Brain pericyte (primary cell): ENCODE measurements around the gene WLS.
"Not testable (repeated sequence)": the region's sequence is repeated elsewhere in the genome, so short reads cannot be mapped to it uniquely, and the experiment has no call there.

Source experiments
- DNase-seq: peaks from one replicate; pipeline ENCODE4 v3.0.0-alpha.2; 2012; ENCODE audit warnings: low read depth, low spot score

WLS gene

DNA sequence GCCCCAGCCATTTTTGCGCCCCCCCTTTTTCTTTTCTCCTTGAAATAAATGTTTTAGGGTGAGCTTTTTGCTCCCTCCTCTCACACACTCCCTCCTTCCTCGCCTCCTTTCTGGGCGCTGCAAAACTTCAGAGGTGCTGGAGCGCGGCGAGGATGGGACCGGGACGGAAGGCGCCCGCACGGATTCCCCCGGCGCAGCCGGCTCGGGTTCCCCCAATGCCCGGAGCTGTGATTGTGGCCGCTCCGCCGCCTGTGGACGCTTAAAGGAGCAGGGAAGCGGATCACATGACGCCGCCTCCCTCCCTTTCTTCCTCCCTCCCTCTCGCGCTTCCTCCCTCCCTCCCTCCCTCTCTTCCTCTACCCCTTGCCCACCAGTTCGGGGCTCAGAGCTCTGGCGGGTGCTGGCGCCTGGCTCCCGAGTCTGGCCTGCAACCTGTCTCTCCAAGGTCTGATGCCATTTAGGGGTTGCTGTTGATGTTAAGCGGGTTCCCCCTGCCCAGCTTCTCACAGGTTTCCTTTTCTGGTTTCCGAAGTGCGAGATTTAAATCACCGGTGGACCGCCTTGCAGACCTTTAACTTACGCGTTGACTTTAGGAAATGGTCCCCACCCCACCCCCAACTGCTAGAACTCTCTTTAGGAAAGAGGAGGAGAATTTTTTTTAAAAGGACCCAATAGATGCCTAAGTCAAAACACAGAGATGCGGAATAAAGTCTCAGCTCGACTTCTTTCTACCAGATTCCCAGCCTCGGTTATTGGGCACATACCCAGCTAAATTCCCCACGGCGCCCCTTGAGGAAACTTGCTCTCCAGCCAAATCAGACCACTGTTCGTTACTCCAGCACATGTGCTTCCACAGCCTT is at the start of gene WLS:
WLS (minus strand) TSS at position 235 of the 860 bp plus-strand sequence; CDS start at position 11, 224 bp downstream.
- DNase-seq, result peak; percentile 59

DNA sequence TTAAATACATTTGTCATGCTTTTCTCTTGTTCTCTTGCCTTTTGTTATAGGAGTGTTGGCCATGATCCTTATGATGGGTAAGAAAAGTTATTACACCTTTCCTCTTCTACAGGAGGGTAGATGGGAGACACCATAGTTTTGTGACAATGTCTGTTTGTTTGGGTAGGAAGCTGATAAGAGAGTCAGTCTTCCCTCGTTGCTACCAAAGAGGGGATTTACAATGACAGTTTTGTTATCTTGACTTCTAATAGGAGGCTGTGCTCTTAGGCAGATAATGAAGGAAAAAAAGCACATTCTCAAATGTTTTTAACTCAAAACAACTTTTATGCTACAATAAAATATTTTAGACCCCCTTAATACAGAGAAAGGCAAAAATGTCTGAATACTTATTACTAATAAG is 48.0 kb upstream of the WLS start:
- no peak for DNase-seq

DNA sequence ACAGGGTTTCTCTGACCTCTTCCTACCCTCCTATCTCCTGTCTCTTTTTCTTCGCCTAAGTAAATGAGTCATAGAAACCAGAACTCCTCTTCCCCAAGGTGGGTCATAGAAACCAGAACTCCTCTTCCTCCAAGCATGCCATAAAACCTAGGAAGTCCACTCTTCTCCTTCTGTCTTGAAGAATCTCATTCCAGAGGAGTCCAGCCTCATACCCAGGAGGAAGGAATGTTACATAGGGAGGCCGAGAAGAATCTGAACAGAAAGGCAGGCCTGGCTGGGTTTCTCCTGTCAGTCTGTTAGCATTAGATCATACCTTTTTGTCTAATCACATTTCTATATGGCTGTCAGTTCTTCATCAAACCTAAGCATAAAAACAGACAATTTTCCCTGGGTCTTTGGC is 47.5 kb upstream of the WLS start:
- DNase-seq, result no peak

DNA sequence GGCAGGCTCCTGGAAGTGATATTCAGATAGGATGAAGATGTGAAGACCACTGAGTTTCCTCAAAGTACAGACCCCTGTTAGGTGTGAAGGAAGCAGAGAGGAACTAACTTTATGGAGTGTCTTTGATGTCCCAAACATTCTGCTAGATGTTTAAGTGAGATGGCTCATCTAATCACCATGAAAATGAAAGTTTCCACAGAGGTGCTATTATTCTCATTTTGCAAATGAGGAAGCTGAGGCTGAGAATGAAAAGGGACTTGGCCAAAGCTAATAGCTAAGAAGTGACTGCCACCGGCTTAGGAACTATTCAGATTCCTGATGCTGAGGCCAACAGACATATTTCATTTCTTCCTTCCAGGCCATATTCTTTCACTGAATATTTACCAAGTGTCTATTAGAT is 45.9 kb upstream of the WLS start:
- no peak for DNase-seq

DNA sequence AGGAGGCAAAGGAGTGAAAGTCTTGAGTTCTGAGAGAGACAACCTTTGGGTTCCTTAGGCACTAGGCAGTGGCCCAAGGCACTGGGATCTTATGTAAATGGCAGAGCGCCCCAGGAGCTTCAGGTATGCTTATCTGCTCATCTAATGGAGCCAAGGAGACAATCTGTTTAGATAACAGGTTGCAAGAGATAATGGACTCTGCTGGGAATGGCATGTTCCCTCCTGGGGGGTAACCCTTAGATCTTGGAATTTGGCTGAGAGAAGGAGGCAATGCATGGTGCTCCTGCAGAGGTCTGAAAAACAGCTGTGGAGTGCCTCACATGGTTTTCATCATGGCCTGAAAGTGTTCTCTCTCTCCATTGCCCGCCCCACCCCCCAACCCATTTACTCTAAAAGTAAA is 44.1 kb upstream of the WLS start:
- no peak for DNase-seq

DNA sequence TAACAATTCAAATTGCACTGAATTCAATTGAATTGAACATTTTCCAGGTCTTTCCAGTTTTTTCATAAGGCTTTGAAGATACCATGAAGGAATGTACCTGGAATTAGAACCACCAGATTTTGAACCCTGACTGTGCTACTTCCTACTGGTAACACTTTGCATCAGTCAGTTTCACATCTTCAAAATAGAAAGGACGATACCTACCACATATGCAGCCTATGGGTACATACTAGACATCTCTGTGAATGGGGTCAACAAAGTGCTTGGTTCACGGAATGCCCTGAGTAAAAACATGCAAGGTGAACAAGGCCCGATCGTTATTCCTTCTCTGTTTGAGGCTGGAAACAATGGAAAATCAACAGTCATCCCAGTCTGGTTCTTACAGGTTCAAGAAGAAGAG is 41.2 kb upstream of the WLS start:
- no peak for DNase-seq

DNA sequence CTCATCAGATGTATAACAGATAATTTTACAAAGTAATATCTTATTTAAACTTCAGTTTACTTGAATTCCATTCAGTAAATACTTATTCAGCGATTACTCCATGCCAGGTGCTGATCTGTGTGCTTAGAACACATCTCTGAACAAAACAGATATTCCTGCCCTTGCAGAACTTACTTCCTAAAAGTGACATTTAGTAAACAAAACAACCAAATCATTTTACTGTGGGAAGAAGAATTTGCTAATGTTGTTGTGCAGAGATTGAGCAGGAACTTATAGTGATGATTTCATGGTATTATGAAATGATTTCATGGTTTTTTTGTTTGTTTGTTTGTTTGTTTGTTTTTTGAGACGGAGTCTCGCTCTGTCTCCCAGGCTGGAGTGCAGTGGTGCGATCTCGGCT is 39.3 kb upstream of the WLS start:
- DNase-seq, result no peak

DNA sequence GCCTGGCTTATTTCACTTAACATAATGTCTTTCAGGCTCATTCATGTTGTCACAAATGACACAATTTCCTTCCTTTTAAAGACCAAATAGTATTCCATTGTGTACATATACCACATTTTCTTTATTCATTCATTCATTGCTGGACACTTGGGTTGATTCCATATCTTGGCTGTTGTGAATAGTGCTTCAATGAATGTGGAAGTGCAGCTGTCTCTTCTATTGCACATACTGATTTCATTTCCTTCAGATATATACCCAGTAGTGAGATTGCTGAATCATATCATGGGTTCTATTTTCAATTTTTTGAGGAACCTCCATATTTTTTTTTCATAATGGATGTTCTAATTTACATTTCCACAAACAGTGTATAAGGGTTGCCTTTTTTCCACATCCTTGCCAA is 38.6 kb upstream of the WLS start:
- DNase-seq, result no peak

DNA sequence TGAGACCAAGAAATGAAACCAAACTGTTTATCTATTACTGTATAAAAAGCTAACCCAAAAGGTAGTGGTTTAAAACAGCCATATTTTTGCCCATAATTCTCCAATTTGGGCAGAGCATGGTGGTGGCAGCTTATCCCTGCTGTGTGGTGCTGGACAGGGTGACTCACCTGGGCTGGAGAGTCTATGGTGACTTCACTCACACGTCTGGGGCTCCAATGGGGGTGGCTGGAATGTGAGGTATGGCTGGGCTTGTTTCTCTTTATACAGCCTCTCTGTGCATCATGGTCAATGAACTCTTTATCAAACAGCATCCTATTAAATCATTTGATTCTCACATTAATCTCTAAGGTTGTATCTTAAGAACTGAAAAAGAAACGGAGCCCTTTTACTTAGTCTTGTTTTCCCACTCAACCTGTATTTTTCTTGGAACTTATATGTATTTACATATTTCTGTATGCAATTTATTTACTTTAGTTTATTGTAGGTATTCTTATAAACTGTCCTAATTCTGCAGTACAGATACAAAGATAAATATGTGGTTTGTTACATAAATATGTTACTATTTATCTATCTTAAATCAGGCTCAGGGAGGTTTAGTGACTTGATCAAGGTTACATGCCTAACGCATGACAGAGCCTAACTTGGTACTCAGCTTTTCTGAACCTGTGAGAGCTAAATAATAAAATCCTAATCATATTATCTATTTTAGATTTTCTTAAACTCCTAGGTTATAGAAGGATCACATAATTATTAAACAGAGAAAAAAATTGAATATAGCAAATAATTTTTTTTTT is 37.5 kb upstream of the WLS start:
- DNase-seq, result no peak

DNA sequence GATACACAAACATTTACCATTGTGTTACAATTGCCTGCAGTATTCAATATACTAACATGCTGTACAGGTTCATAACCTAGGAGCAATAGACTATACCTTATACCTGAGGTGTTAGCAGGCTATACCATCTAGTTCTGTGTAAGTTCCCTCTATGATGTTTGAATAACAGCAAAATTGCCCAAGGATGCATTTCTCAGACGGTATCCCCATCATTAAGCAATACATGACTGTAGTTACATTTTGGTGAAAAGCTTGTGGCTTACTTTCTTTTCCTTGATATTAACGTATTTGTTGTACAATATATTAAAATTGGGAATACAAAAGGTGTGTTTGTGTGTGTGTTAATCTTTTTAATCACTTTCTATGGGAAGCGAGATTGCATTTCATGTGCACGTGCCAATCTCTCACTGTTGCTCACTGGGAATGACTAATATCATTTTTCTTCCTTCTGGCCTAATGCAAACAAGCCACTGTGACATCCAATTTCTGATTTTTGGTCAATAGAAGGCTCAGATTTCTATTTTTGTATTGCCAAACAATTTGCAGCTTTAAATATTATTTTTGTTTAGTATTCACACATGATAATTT is 36.7 kb upstream of the WLS start:
- DNase-seq, result no peak

DNA sequence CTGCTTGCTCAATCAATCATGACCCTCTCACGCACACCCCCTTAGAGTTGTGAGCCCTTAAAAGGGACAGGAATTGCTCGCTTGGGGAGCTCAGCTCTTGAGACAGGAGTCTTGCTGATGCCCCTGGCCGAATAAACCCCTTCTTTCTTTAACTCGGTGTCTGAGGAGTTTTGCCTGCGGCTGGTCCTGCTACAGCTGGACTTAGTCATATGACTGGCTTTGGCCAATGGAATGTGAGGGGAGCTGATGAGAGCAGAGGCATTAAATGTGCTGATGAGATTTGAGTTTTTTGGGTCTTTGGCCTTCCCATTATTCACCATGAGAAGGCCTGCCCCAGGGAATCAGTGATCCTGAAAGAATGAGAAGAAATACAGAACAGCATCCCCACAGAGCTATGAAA is 24.5 kb upstream of the WLS start:
- not testable (repeated sequence) for DNase-seq

DNA sequence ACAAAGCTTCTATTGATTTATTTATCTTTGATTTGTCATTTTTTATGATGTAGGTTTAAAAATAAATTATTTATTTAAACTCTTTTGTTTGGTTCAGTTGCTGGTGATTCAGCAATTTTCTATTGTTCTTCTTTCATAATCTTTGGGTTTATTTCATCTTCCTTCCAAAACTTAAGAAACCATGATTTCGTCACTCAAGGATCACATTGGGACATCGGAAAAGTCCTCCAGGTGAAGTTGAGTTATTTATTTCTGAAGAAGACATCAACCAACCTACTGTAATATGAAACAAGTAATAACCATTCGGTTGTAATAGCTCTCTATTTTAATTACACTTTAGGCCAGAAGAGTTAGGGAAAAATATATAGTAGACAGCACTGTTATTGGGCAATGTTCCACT is 23.0 kb upstream of the WLS start:
- DNase-seq, result no peak

DNA sequence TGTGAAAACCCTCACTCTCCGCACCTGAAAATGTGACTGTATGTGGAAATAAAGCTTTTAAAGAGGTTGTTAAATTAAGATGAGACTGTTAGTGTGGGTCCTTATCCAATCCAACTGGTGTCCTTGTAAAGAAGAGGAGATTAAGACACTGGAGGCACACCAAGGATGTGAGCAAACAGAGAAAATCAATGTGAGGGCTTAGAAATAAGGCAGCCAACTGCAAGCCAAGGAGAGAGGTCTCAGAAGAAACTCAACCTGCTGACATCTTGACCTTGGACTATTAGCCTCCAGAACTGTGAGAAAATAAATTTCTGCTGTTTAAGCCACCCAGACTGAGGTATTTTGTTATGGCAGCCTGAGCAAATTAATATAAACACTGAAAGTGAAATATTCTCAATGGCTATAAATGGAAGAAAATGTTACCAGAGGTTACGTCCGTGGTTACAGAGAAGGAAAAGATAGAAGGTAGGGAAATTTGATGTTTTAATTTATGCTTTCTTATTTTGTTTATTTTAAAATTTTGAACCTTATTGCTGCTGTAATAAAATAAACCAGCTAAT is 22.4 kb upstream of the WLS start:
- no peak for DNase-seq

DNA sequence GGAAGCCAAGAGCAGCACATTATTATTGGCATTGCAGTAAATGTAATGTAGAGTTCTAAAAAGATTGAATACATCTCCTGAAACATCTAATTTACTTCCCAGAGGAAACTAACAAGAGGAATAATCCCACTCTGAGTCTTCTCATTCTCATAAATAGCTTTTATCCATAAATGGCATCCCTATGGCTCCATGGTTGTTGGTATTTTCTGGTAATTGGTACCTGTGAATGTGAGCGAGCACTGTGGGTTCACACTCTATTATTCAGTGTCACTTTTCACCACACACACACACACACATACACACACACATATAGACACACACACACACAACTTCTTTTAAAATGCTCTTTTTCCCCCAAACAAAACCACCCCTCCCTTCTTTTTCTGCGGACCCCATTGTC is 4.7 kb upstream of the WLS start:
- no peak for DNase-seq

DNA sequence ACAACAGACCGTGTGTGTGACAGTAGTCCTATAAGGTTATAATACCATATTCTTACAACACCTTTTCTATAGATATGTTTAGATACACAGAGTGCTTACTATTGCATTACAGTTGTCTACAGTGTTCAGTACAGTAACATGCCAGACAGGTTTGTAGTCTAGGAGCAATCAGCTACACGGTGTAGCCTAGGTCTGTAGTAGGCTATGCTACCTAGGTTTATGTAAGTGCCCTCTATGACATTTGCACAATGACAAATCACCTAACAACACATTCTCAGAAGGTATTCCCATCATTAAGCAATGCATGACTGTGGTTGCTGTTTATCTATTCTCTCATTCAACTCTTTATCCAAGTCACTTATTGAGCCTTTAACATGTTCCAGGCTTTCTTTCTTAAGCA is 1.8 kb upstream of the WLS start:
- DNase-seq, result no peak

DNA sequence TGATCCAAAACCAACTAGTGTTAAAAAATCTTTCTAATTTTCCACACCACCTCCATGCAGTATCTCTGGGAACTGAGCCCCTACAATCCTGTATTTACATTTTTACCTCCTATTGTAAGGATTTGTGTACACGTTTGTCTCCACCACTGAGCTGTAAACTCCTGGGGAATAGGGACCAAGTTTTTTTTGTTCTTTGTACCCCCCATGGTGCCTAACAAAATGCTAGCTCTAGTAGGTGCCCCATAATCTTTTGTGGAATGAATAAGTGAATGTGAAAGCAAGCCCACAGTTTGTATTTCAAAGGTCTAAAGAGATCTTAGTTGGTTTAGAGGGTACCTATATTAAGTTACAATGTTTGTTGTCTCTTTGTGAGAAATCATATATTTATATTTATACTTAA is 879 bp upstream of the WLS start:
- no peak for DNase-seq

DNA sequence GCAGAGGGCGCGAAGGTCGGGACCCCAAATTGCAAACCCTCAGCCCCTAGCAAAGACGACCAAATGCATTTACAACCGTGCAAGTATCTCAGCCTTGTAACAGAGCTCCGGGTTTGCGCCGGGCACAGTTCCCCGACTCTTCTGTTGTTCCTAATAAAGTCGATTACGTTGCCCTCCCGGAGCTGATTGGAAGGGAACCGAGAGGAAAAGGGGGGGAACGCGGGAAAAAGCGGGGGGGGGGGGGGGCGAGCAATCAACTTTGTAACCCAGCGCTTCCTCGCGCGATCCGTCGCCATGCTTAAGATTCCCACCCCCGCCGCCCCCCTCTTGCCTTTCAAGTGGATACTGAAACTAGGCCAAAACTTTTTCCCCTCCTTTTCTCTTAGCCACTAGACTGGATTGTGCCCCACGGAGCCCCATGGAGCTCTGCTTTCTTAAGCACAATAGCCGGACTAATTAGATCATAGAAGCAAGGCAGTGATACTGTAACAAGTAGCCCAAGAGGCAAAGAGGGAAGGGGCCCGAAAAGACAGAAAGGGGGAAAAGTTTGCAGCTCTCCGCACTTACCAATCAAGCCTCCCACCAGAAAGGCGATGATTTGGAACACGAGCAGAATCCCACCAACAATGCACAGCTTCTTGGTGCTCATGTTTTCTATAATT is 565 bp downstream of the WLS start:
- DNase-seq, result peak; percentile 16

DNA sequence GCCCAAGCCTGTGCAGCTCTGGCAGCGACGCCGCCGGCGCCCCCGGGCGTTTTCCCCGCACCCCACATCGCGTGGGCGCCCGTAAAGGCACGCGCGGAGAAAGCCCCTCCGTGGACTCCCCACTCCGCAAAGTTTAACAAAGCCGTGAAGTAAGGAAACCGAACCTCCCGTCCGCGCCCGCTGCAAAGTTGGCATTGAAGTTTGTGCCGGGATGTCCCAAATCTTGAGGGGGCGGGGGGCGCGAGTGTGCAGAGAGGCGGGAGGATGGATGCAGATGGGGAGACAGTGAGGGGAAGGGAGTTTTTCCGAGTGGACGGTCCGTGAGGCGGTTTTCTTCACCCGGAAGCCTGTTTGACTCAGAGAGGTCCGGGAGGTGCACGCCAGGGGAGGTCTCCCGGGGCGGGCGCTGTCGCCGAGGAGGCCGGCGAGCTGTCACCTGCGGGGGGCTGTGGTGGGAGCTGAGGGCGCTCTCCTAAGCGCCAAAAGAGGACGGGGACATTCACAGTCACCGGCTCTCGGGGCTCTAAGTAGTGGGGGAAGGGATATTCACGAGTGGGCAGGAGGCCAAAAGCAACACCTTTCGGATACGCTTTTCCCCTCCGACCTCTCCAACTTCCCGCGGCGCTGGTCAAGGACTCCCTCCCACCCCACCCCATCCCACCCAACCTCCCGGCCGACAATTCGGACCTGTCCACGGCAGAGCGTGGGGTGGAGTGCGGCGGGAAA is 1.3 kb downstream of the WLS start:
- no peak for DNase-seq

DNA sequence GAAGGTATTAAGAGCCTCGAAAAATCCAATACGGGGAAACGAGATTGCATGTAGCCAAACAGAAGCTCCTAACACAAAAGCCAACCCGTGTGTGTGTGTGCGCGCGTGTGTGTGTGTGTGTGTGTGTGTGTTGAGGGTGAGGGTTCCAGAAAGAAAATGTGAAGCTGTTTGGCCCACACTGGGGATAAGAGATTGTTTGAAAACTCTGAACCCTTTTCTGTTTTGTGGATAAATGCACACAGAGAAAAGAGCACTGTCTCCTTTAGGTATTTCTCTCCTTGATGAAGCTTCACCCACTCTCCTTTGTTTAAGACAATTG is 1.9 kb downstream of the WLS start:
- DNase-seq, result no peak

DNA sequence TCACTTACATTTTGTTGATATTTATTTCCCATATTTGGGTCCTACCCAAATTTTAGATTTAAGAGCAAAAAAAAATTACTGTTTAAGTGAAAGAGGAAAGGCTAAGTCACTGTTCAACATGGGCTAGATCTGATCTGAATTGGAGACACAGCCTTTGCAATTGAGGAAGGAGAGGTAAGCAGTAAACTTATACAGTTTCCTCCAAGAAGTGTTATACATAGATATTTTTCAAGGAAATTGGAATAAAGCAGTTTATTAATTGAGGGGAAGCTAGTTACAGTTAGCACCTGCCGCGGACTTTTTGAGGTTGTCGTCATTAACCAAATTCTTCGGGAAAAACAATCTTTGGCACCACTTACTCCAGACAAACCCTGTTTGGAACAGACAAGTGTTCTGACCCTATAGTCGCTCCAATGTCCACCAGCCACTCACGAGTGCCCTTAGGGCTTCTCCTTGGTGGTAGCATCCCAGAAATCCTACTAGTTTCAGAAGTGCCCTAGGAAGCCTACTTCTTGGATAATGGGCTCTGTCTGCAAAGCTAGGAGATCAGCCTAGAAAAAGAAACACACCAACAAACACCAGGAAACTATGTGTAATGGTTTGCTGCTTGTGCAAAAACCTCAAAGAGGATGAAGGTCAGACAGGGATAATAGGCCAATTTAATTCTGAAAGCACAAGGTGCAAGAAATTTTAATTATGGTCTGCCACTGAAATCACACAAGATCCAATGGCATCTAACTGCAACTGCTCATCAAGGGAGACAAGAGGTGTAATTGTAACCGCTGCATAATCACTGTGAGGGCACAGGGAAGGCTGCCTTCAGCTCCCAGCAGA is 2.5 kb downstream of the WLS start:
- DNase-seq, result no peak
